Measurements from ENCODE around the gene SLC38A3. TPM values are rescaled to one million over a fixed set of nuclear protein-coding genes. Genes with fewer than 3 reads are reported as not detected.
"Not testable (repeated sequence)": the region's sequence is repeated elsewhere in the genome, so short reads cannot be mapped to it uniquely, and the experiment has no call there.

The SLC38A3 gene
- total RNA-seq, 4 donors from 2014 or later: 0.62 TPM; not detected in 3

DNA sequence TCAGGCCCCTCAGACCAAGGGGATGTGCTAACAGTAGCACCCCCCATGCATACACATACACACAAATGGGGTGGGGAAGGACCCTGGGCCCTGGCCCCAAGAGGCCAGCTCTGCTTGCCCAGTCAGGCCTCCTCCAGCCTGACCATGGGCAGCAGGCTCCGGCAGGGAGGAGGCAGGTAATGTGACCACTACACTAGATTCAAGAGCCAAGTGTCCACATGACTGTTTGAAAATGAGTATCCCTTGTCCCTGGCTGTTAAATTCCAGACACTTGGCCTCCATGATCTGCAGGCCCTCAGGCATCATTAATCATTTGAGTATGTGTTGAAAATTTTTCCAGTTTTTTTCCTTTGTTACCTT lies 17.1 kb downstream of the SLC38A3 start:
- H3K4me3 ChIP-seq (ENCODE audit: low read depth, poor library complexity, severe bottlenecking): no peak overlapping the region
- 80 to 83% methylated on average over 1 of the region's 1 CpG for WGBS, 2 donors

DNA sequence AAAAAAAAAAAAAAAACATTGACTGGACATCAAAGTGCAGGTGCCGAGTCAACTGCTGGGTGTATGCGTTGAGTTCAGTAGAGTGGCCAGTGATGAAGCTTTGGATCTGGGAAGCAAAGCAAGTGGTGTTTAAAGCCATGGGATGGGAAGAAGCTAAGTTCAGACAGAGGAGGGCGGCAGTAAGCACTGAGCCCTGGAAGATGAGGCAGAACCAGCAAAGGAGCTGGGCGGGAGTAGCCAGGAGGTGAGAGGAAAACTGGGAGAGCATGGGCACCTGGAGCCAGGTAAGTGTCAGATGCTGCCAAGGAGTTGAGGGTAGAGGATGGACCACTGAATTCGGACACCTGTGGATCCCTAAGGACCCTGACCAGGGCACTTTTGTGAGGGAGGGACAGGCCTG lies 19.6 kb downstream of the SLC38A3 start:
- intact Hi-C loops (cut with DNase I; ENCODE audit: low total_unique reads): loop anchor here (1.0 kb wide), 1 partner anchor 31 kb away; no protein-coding TSS in a partner anchor
- WGBS, 2 donors: 73 to 80% methylated on average over 5 of the region's 5 CpGs
- DNase-seq (ENCODE audit: low spot score in 2 of 2): no peak
- no peak overlapping the region for H3K4me3 ChIP-seq (ENCODE audit: low read depth, poor library complexity, severe bottlenecking)
- TF ChIP-seq POLR2A (IDR thresholded peaks at IDR 0.05): no peak
- TF ChIP-seq, protein P1, sequence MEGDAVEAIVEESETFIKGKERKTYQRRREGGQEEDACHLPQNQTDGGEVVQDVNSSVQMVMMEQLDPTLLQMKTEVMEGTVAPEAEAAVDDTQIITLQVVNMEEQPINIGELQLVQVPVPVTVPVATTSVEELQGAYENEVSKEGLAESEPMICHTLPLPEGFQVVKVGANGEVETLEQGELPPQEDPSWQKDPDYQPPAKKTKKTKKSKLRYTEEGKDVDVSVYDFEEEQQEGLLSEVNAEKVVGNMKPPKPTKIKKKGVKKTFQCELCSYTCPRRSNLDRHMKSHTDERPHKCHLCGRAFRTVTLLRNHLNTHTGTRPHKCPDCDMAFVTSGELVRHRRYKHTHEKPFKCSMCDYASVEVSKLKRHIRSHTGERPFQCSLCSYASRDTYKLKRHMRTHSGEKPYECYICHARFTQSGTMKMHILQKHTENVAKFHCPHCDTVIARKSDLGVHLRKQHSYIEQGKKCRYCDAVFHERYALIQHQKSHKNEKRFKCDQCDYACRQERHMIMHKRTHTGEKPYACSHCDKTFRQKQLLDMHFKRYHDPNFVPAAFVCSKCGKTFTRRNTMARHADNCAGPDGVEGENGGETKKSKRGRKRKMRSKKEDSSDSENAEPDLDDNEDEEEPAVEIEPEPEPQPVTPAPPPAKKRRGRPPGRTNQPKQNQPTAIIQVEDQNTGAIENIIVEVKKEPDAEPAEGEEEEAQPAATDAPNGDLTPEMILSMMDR (IDR thresholded peaks at IDR 0.05): no peak

More for the DNA sequence above, 17.1 kb downstream of the SLC38A3 start:
- no peak for TF ChIP-seq POLR2A (IDR thresholded peaks at IDR 0.05)
- TF ChIP-seq, protein P1 (IDR thresholded peaks at IDR 0.05): no peak
- DNase-seq (ENCODE audit: low spot score in 2 of 2): no peak
- intact Hi-C loops (cut with DNase I; ENCODE audit: low total_unique reads): no loop called here

- peak overlapping the region; percentile 28 for H3K4me3 ChIP-seq (ENCODE audit: low read depth, poor library complexity, severe bottlenecking)
- DNase-seq (ENCODE audit: low spot score in 2 of 2): peak; percentile 55 to 93
- no peak for TF ChIP-seq POLR2A (IDR thresholded peaks at IDR 0.05)
- TF ChIP-seq, protein P1 (IDR thresholded peaks at IDR 0.05): no peak
- intact Hi-C loops (cut with DNase I; ENCODE audit: low total_unique reads): loop anchor here (2.0 kb wide), 1 partner anchor 46 kb away; no protein-coding TSS in a partner anchor
- WGBS, 2 donors: 0 to 1% methylated on average over 28 to 38 of the region's 40 CpGs
Observed at GRCh38 chr3:50226888-50227389, 21.9 kb downstream of the SLC38A3 start.

- H3K4me3 ChIP-seq (ENCODE audit: low read depth, poor library complexity, severe bottlenecking): peak overlapping the region; percentile 56
- peak; percentile 90 to 97 for DNase-seq (ENCODE audit: low spot score in 2 of 2)
- 0 to 3% methylated on average over 31 to 33 of the region's 51 CpGs for WGBS, 2 donors
- no peak for TF ChIP-seq POLR2A (IDR thresholded peaks at IDR 0.05)
- TF ChIP-seq, protein P1 (IDR thresholded peaks at IDR 0.05): peak in 2 of 3 donors; percentile 10 to 42
- intact Hi-C loops (cut with DNase I; ENCODE audit: low total_unique reads): loop anchor here (2.0 kb wide), 1 partner anchor 45 kb away; no protein-coding TSS in a partner anchor
Observed at GRCh38 chr3:50227390-50228183, 22.5 kb downstream of the SLC38A3 start.

- intact Hi-C loops (cut with DNase I; ENCODE audit: low total_unique reads); DNase-seq (ENCODE audit: low spot score in 2 of 2); H3K4me3 ChIP-seq (ENCODE audit: low read depth, poor library complexity, severe bottlenecking): not testable (repeated sequence)
- 21 to 32% methylated on average over 15 of the region's 15 CpGs for WGBS, 2 donors
Observed at GRCh38 chr3:50228184-50228763, 23.2 kb downstream of the SLC38A3 start.

- WGBS, 2 donors: 91 to 92% methylated on average over 3 of the region's 3 CpGs
- H3K4me3 ChIP-seq (ENCODE audit: low read depth, poor library complexity, severe bottlenecking): no peak overlapping the region
- DNase-seq (ENCODE audit: low spot score in 2 of 2): no peak
- TF ChIP-seq, protein P1 (IDR thresholded peaks at IDR 0.05): no peak
- intact Hi-C loops (cut with DNase I; ENCODE audit: low total_unique reads): no loop called here
Observed at GRCh38 chr3:50229490-50229889, 24.4 kb downstream of the SLC38A3 start.
